NCI-H1694 treated with DMSO at 0.1 percent for 48 hours (cell line): Measurements from ENCODE around the gene RAB4B.
"Not testable (repeated sequence)": the region's sequence is repeated elsewhere in the genome, so short reads cannot be mapped to it uniquely, and the experiment has no call there.

Experiments used
- DNase-seq: peaks from one replicate; lab custom pipeline; 2025; lab: John Stamatoyannopoulos, UW

RAB4B gene

DNA sequence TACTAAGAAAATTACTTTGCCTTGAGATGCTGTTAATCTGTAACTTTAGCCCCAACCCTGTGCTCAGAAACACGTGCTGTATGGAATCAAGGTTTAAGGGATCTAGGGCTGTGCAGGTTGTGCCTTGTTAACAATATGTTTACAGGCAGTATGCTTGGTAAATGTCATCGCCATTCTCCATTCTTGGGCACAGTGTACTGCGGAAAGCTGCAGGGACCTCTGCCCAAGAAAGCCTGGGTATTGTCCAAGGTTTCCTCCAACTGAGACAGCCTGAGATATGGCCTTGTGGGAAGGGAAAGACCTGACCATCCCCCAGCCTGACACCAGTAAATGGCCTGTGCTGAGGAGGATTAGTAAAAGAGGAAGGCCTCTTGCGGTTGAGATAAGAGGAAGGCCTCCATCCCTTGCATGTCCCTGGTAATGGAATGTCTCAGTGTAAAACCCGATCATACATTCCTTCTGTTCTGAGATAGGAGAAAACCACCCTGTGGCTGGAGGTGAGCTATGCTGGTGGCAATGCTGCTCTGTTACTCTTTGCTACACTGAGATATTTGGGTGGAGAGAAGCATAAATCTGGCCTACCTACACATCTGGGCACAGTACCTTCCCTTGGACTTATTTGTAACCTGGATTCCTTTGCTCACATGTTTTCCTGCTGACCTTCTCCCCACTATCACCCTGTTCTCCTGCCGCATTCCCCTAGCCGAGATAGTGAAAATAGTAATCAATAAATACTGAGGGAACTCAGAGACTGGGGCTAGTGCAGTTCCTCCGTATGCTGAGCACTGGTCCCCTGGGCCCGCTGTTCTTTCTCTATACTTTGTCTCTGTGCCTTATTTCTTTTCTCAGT is 44.9 kb downstream of the RAB4B start:
- DNase-seq: not testable (repeated sequence)

- not testable (repeated sequence) for DNase-seq
Observed at GRCh38 chr19:40824916-40825315, 46.9 kb downstream of the RAB4B start.

- not testable (repeated sequence) for DNase-seq
Observed at GRCh38 chr19:40825460-40826095, 47.5 kb downstream of the RAB4B start.

DNA sequence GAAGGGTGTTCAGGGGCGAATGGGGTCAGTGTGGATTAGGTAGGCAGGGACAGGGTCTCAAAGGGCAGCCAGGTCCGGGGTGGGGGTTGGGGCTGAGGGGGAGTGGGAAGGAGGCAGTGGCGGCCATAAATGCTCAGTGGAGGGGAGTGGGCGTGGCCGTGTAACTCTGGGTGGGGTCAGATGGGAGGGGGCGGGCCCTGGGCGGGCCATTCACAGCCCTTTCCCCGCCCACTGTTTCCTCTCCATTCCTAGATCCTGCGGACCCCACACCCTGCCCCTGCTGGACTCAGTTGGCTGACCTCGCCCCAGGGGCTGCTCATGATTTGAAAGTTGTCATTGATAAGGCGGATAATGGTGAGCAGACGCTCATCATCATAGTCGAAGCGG is 48.3 kb downstream of the RAB4B start:
- not testable (repeated sequence) for DNase-seq

- not testable (repeated sequence) for DNase-seq
Observed at GRCh38 chr19:40826699-40827385, 48.8 kb downstream of the RAB4B start.

GRCh38 chr19:40827386-40828247 is 49.6 kb downstream of the RAB4B start:
- DNase-seq: no peak

DNA sequence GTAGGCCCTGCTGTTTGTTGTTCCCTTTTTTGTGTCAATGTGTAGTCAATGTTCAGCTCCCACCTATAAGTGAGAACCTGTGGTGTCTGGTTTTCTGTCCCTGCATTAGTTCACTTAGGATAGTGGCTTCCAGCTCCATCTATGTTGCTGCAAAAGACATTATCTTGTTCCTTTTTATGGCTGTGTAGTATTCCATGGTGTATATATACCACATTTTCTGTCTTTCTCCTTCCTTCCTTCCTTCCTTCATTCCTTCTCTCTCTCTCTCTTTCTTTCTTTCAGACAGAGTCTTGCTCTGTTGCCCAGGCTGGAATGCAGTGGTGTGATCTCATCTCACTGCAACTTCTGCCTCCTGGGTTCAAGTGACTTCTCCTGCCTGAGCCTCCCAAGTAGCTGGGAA is 51.2 kb downstream of the RAB4B start:
- no peak for DNase-seq

GRCh38 chr19:40830741-40831140 is 52.7 kb downstream of the RAB4B start:
- not testable (repeated sequence) for DNase-seq

DNA sequence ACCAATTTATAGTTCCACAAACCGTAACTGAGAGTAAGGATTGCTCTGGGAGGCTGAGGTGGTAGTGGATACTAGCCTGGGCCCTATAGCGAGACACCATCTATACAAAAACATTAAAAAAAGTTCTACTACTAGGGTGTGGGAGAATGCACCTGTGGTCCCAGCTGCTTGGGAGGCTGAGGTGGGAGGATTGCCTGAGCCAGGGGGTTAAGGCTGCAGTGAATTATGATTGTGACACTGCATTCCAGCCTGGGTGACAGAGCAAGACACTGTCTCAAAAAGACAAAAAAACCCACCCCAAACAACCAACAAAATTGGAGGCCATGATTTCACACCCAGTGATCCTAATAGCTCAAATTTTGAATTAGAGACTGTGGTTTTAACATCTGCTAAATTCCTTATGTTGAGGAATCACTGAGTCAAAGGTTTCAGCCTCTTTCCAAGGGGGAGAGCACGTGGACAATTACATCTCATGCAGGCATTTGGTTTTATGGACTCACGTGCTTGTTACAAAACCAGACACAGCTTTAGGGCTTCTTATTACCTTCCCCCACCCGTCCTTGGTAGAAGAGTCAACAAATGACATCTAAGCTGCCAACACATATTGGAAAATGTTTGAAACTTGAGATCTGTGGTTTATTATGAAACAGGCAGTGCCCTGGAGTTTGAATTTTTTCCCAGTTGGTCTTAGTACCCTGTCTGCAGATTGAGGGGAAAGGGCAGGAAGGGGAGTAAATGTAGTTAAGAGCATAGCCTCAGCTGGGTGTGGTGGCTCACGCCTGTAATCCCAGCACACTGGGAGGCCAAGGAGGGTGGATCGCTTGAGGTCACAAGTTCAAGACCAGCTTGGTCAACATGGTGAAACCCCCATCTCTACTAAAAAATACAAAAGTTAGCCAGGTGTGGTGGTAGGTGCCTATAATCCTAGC is 53.7 kb downstream of the RAB4B start:
- no peak for DNase-seq

DNA sequence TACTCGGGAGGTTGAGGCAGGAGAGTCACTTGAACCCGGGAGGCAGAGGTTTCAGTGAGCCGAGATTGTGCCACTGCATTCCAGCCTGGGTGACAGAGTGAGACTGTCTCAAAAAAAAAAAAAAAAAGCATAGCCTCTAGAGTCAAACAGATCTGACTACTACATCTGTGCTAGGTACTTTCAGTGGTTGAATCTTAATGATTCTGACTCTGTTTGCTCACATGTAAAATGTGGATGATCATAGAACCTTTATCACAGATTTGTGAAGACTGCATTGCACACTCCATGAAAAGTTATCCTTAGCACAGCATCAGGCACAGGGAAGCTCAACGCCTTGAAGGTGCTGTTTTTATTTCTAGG is 54.4 kb downstream of the RAB4B start:
- not testable (repeated sequence) for DNase-seq

- DNase-seq: not testable (repeated sequence)
Observed at GRCh38 chr19:40833728-40834533, 55.9 kb downstream of the RAB4B start.

DNA sequence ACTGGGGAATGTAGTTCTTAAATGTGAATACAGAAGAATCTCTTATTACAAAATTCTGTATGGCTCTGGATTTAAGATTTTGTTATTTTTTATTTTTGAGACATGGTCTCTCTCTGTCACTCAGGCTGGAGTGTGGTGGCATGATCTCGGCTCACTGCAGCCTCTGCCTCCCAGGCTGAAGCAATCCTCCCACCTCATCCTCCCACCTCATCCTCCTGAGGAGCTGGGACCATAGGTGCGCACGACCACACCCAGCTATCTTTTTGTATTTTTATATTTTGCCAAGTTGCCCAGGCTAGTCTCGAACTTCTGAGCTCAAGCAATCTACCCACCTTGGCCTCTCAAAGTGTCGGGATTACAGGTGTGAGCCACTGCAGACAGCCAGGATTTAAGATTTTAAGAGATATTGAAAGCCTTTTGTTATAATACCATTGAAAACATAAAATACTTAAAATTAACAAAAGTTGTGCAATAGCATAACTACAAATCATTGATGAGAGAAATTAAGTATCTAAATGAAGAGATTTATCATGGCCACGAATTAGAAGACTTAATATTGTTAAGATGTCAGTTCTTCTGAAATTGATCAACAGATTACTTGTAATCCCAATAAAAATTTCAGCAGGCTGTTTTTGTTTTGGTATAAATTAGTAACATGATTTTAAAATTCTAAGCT is 58.8 kb downstream of the RAB4B start:
- DNase-seq: no peak

DNA sequence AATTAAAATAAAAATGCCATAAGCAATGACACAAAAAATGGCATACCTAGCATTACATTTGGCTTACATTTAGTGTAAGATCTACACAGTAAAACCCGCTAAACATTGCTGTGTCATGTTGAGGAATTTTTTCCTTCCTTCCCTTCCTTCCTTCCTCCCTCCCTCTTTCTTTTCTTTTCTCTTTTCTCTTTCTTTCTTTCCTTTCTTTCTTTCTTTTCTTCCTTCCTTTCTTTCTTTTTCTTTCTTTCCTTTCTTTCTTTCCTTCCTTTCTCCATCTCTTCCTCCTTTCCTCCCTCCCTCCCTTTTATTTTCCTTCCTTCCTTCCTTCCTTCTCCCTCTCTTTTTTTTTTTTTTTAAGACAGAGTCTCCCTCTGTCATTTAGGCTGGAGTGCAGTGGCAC is 60.4 kb downstream of the RAB4B start:
- DNase-seq: not testable (repeated sequence)

- DNase-seq: not testable (repeated sequence)
Observed at GRCh38 chr19:40842012-40842411, 64.0 kb downstream of the RAB4B start.

DNA sequence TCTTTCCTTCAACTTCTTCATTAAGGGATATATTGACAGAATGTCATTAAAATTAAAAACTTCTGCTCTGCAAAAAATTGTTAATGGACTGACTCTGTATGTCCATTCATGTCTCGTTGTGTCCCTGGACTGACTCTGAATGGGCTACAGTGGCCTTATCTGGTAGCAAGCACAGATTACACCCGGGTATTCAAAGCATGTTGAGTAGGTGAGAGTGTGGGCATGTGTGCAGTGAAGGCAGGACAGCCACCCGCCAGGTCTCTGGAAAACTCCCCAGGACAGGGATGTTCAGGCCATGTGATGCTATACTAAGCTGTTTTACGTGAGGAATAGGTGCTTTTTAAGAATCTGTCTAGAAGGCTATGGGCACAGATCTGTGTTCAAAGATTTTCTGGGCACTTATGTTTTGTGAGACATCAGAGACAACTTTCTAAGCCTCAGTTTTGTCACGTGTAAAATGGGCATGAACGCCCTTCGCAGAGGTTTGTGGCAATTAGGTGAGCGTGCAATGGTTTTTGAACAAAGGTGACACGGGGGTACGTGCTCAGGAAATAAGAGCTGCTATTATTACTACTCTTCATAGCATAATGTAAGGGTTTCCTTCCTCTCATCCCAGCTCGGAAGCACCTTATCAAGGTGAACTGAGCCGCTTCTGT is 65.1 kb downstream of the RAB4B start:
- DNase-seq: not testable (repeated sequence)

DNA sequence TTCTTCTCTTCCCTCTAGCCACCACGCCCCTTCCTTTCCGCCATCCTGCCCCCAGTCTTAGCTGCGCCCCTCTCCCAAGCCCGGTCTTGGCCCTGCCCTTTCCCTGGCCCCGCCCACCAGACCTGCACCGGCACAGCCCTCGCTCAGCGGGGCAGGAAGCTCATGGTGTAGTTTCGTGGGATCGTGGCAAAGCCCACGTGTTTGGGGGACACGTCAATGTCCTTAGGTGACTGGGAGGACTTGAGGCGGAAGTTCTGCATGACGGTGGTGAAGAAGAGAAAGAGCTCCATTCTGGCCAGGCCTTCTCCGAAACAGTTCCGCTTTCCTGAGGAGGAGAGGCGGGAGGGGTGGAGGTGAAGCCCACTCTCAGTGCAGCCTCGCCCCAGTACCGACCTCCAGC is 65.6 kb downstream of the RAB4B start:
- not testable (repeated sequence) for DNase-seq
